GM23248 (cell line): Measurements from ENCODE around the gene FKBP6. TPM values are rescaled to one million over a fixed set of nuclear protein-coding genes. Genes with fewer than 3 reads are reported as not detected.
A peak's percentile ranks its signal among the peaks of the same experiment; 100 is the strongest.
"Not testable (repeated sequence)": the region's sequence is repeated elsewhere in the genome, so short reads cannot be mapped to it uniquely, and the experiment has no call there.

ENCODE experiments used
- DNase-seq: peaks from one replicate; pipeline ENCODE4 v3.0.0-alpha.2; 2015
- H2AFZ ChIP-seq: fragments of 200-600 bp; sonication (generic); 2 replicates; pipeline ENCODE4 v1.6.1; 2016; ENCODE audit warnings: antibody characterized with exemption
- H3F3A ChIP-seq: fragments of 200-600 bp; sonication (generic); 2 replicates; pipeline ENCODE4 v1.6.1; 2016; ENCODE audit warnings: mild to moderate bottlenecking, antibody characterized with exemption, mixed run types; ENCODE audit not compliant: insufficient read depth
- H3K27ac ChIP-seq: fragments of 200-600 bp; sonication (generic); 2 replicates; pipeline ENCODE4 v1.5.1; 2016; ENCODE audit warnings: mild to moderate bottlenecking
- H3K27me3 ChIP-seq: fragments of 200-600 bp; sonication (generic); replicated peaks from 2 replicates; pipeline ENCODE4 v1.6.1; 2016; ENCODE audit warnings: mild to moderate bottlenecking; ENCODE audit not compliant: insufficient read depth
- H3K36me3 ChIP-seq: fragments of 200-600 bp; sonication (generic); 2 replicates; pipeline ENCODE4 v1.6.1; 2016; ENCODE audit warnings: low read depth, mild to moderate bottlenecking
- H3K4me1 ChIP-seq: fragments of 200-600 bp; sonication (generic); 2 replicates; pipeline ENCODE4 v1.6.1; 2016; ENCODE audit warnings: mild to moderate bottlenecking; ENCODE audit not compliant: insufficient read depth
- H3K4me2 ChIP-seq: fragments of 200-600 bp; sonication (generic); one replicate; pipeline ENCODE4 v1.6.1; 2016; ENCODE audit warnings: mild to moderate bottlenecking; ENCODE audit not compliant: unreplicated experiment
- H3K4me3 ChIP-seq: fragments of 200-600 bp; sonication (generic); 2 replicates; pipeline ENCODE4 v1.5.1; 2016; ENCODE audit warnings: mild to moderate bottlenecking
- H3K79me2 ChIP-seq: fragments of 200-600 bp; sonication (generic); 2 replicates; pipeline ENCODE4 v1.6.1; 2016; ENCODE audit warnings: mild to moderate bottlenecking; ENCODE audit not compliant: insufficient read depth
- H3K9ac ChIP-seq: fragments of 200-600 bp; sonication (generic); 2 replicates; pipeline ENCODE4 v1.6.1; 2016; ENCODE audit warnings: mild to moderate bottlenecking
- H3K9me2 ChIP-seq: fragments of 200-600 bp; sonication (generic); 2 replicates; pipeline ENCODE4 v1.6.1; 2016; ENCODE audit warnings: mixed run types, mild to moderate bottlenecking, moderate library complexity; ENCODE audit not compliant: insufficient read depth
- H3K9me3 ChIP-seq: fragments of 200-600 bp; sonication (generic); one replicate; pipeline ENCODE4 v1.6.1; 2017; ENCODE audit warnings: low read depth
- H4K20me1 ChIP-seq: fragments of 200-600 bp; sonication (generic); 2 replicates; pipeline ENCODE4 v1.6.0; 2016; ENCODE audit not compliant: insufficient read depth
- EZH2 ChIP-seq: fragments of 200-600 bp; sonication (generic); IDR thresholded peaks from 2 replicates; pipeline ENCODE4 v1.6.1; 2018; ENCODE audit warnings: antibody characterized with exemption, mild to moderate bottlenecking; ENCODE audit not compliant: insufficient read depth, poor library complexity, severe bottlenecking
- EZH2phosphoT487 ChIP-seq: fragments of 200-600 bp; sonication (generic); IDR thresholded peaks from 2 replicates; pipeline ENCODE4 v1.6.1; 2018; ENCODE audit warnings: antibody characterized with exemption, moderate library complexity, mild to moderate bottlenecking, low read depth; ENCODE audit not compliant: insufficient read depth
- WGBS, 2 experiments: methylation state at CpG; one replicate each; pipeline ENCODE4 v1.1.6; 2015 to 2017; ENCODE audit warnings: low lambda C conversion rate in 2 of 2, low coverage in 1 of 2; ENCODE audit errors: missing lambda C conversion rate in 2 of 2; 5-methylcytosine and 5-hydroxymethylcytosine counted together
- in situ Hi-C: fragments of 300-500 bp; cut with MboI; formaldehyde crosslinking; loops from 2 replicates; pipeline ENCODE4 v1.15.0; 2020
- polyA plus RNA-seq: library from polyadenylated mRNA; unstranded; fragments of >200 nt; fragmentation: Nextera tagmentation; extraction: Ambion mirVana; gene quantifications from 2 replicates; pipeline ENCODE4 v1.2.1, GENCODE V29; 2016
- total RNA-seq: library from RNA; depleted of rRNA; stranded (reverse); fragments of >200 nt; shearing (Covaris generic); gene quantifications from 2 replicates; pipeline ENCODE4 v1.2.3, GENCODE V29; 2014

The FKBP6 gene
- total and polyA plus RNA-seq, 2 experiments from 2014 or later = not detected

DNA sequence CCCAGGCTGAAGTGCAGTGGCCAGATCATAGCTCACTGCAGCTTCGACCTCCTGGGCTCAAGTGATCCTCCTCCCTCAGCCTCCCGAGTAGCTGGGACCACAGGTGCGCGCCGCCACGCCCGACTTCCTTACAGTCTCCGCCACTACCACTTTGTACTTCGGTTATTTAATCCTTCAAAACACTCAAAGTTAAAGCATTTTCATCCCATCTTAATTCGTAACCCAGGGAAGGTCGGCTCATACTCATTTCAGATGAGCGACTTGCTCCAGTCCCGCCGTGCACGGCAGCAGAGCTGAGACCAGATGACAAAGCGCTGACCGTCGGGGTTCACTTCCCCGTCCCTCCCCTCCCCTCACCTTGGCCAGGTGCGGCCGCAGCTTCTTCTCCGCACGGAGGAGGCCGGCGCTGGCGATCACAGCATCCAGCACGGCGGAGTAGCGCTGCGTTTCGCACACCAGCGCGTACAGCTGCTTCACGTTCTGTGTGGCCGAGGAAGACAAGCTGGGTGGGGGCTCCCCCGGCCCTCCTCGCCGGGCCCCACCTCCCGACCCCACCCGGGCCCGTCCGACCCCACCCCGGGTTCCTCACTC lies 19.8 kb upstream of the FKBP6 start:
- peak; percentile 36 for DNase-seq
- Histone ChIP-seq H3K4me2 (peak overlapping the region; percentile 71), H3K9ac (peak overlapping the region; percentile 71), H3K27me3 (no peaks in the 10 kb centered on the region), H2AFZ (peak overlapping the region; percentile 80), H3K4me3 (peak overlapping the region; percentile 77), H3F3A (no peaks in the 10 kb centered on the region), H3K9me2 (no peaks in the 10 kb centered on the region), H3K79me2 (0 out of 2 replicates have a peak, but pooled peaks cover 4% of the 10 kb centered on the region), H3K36me3 (no peaks in the 10 kb centered on the region), H3K9me3 (no peaks in the 10 kb centered on the region), H3K27ac (no peak overlapping the region), H4K20me1 (no peaks in the 10 kb centered on the region), H3K4me1 (peaks cover 3% of the 10 kb centered on the region; the same call in 1 of the 2 replicates)
- in situ Hi-C loops = no loop called here
- TF ChIP-seq EZH2 (no peak), EZH2phosphoT487 (no peak)
- WGBS, 2 experiments = 13 to 18% methylated on average over 29 to 43 of the region's 43 CpGs

DNA sequence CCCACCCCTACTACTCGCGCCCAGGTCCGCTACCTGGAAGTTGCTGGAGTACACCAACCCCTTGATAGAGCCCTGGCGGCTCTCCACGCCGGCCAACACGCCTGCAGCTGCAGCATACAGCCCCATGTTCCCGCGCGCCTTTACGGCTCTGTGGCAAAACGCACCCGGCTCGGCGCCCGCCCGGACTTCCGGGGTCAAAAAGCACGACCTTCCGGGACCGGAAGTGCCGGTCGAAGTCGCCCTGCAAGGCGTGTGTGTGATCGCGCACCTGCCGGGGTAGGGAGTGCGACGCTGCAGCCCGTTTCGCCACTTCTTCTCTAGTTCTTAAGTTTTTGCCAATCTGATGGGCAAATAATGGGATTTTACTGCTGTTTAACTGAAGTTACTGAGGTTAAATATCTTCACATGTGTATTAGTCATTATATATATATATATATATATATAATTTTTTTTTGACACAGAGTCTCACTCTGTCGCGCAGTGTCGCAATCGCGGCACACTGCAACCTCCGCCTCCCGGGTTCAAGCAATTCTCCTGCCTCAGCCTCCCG lies 19.2 kb upstream of the FKBP6 start, which contains the start of gene NSUN5:
Gene NSUN5, minus strand, starts transcription at position 162 of the 550 bp plus-strand sequence. Its CDS starts 36 bp downstream, at position 126.
- Histone ChIP-seq H3K4me1 (peaks cover 3% of the 10 kb centered on the region; the same call in 1 of the 2 replicates), H3K9me3 (no peaks in the 10 kb centered on the region), H2AFZ (peak within 1 kb of the TSS; percentile 80), H3K9me2 (no peaks in the 10 kb centered on the region), H3K9ac (peak within 1 kb of the TSS; percentile 71), H3K4me3 (peak within 1 kb of the TSS; percentile 77), H3K27ac (no peak within 1 kb of the TSS), H3K36me3 (no peaks in the 10 kb centered on the region), H3K4me2 (peak within 1 kb of the TSS; percentile 71), H3F3A (no peaks in the 10 kb centered on the region), H3K79me2 (0 out of 2 replicates have a peak, but pooled peaks cover 4% of the 10 kb centered on the region), H3K27me3 (no peaks in the 10 kb centered on the region), H4K20me1 (no peaks in the 10 kb centered on the region)
- in situ Hi-C loops = no loop called here
- 9 to 12% methylated on average over 36 to 37 of the region's 40 CpGs for WGBS, 2 experiments
- peak; percentile 77 for DNase-seq
- no peak for TF ChIP-seq EZH2phosphoT487
- no peak for TF ChIP-seq EZH2

DNA sequence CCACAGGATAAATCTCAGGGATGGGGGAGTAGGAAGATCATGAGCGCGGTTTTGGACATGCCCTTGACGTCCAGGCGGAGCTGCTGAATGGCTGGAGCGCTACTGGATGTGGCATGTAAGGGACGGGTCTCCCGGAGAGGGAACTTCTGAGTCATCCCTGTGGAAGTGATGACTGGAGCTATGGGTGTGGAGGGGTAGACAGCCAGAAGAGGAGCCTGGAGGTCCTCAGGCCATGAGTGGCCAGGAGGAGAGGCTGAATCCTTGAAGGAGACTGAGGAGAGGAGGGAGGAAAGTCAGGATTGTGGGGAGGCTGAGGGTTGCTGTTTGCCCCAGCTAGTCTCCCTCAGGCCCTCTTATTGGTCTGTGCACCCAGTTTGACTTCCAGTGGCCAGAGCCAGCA lies 16.5 kb upstream of the FKBP6 start:
- H3F3A ChIP-seq, H3K79me2 ChIP-seq, H3K9me2 ChIP-seq, H3K4me1 ChIP-seq, in situ Hi-C loops, H3K27me3 ChIP-seq, H4K20me1 ChIP-seq, H3K4me3 ChIP-seq, H3K9me3 ChIP-seq, H3K4me2 ChIP-seq, H3K9ac ChIP-seq, H3K27ac ChIP-seq, H3K36me3 ChIP-seq, H2AFZ ChIP-seq: not testable (repeated sequence)
- DNase-seq = peak; percentile 7
- WGBS, 2 experiments = 75 to 77% methylated on average over 7 of the region's 7 CpGs

DNA sequence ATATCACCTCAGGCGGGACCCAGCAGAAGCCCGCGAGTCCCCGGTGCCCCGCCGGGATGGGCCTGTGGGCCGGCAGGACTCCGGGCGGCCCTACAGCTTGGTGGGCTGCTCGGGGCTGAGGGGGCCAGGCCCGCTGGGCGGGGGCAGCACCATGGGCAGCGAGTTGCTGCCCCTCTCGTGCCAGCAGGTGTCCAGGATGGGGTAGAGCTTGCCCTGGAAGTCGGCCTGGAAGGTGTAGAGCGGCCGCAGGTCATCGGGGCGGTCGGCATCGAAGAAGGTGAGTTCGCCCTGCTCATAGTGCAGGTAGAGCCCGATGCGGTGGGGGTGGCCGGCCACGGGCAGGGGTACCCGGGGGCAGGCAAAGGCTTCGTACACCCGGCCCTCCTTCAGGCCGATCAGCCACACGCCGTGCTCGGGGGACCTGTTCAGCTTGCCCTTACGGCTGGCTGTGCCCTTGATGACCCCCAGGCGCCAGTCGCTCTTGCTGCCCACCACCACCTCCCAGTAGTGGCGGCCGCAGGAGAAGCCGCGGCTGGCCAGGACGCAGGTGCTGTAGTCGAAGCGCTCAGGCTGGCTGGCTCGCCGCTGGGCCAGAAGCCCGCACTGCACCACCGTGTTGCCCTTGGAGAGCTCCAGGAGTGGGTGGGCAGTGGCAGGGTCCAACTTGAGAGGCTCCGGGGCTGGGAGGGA lies 15.0 kb upstream of the FKBP6 start:
- Histone ChIP-seq H2AFZ (no peak overlapping the region), H3K27ac (no peak overlapping the region), H3F3A (no peaks in the 10 kb centered on the region), H3K9me3 (no peaks in the 10 kb centered on the region), H3K4me2 (no peak overlapping the region), H3K4me3 (no peak overlapping the region), H3K4me1 (peaks cover 3% of the 10 kb centered on the region; the same call in 1 of the 2 replicates), H3K79me2 (0 out of 2 replicates have a peak, but pooled peaks cover 2% of the 10 kb centered on the region), H3K36me3 (no peaks in the 10 kb centered on the region), H3K9me2 (no peaks in the 10 kb centered on the region), H3K27me3 (no peaks in the 10 kb centered on the region; the same call in 1 of the 2 replicates), H4K20me1 (no peaks in the 10 kb centered on the region), H3K9ac (no peak overlapping the region)
- TF ChIP-seq EZH2phosphoT487 = no peak
- no peak for TF ChIP-seq EZH2
- in situ Hi-C loops = no loop called here
- no peak for DNase-seq
- WGBS, 2 experiments = 83 to 89% methylated on average over 23 to 48 of the region's 48 CpGs
